A549 (cell line): ENCODE measurements around the gene NGEF. TPM values are rescaled to one million over a fixed set of nuclear protein-coding genes. Genes with fewer than 3 reads are reported as not detected.
A peak's percentile ranks its signal among the peaks of the same experiment; 100 is the strongest.

Experiments used
- ATAC-seq, 2 experiments: fragments of 200-7000 bp in 1 of 2; fragments of >200 bp in 1 of 2; cut with Nextera tagmentation in 1 of 2; cut with Tn5 transposase in 1 of 2; 3 replicates each; pipeline versions ENCODE4 v1.8.0 to v1.9.1; 2018 to 2020; ENCODE audit warnings: mild to moderate bottlenecking in 1 of 2, moderate library complexity in 1 of 2
- CTCF ChIA-PET: fragments of 300-600 bp; sonication (Branson Sonifier 250); formaldehyde crosslinking; extraction: SDS; loops from one replicate; lab custom pipeline; 2021; ENCODE audit warnings: antibody characterized with exemption, inconsistent platforms; lab: Yijun Ruan, JAX
- POLR2A ChIA-PET: fragments of 350-600 bp; formaldehyde crosslinking; extraction: SDS; loops from one replicate; lab custom pipeline; 2021; ENCODE audit warnings: antibody characterized with exemption, inconsistent platforms; lab: Yijun Ruan, JAX
- DNase-seq, 2 experiments: peaks; one replicate each; pipeline versions ENCODE4 v3.0.0 to v3.0.0-alpha.2; 2011 to 2016; ENCODE audit warnings: low read depth in 1 of 2, low spot score in 1 of 2
- FAIRE-seq: peaks from 2 replicates; lab custom pipeline; 2011; peaks lifted over from hg19 to GRCh38; lab: Jason Lieb, UNC
- H3K27ac ChIP-seq, 2 experiments: fragments of >200 bp; sonication (Bioruptor Twin); formaldehyde crosslinking; 3 replicates each; pipeline ENCODE4 v1.5.1; 2016 to 2017
- H3K4me1 ChIP-seq: fragments of >200 bp; sonication (Bioruptor Twin); formaldehyde crosslinking; 3 replicates; pipeline ENCODE4 v1.6.1; 2016
- H3K4me2 ChIP-seq: fragments of >200 bp; sonication (Bioruptor Twin); formaldehyde crosslinking; 3 replicates; pipeline ENCODE4 v1.6.1; 2016
- H3K4me3 ChIP-seq: fragments of >200 bp; sonication (Bioruptor Twin); formaldehyde crosslinking; 3 replicates; pipeline ENCODE4 v1.5.1; 2016
- H3K9me3 ChIP-seq: fragments of >200 bp; sonication (Bioruptor Twin); formaldehyde crosslinking; 3 replicates; pipeline ENCODE4 v1.6.1; 2016
- BHLHE40 ChIP-seq: IDR thresholded peaks from 2 replicates; pipeline ENCODE4 v1.6.1; 2012; ENCODE audit warnings: low read depth, low read length, inconsistent platforms
- CEBPB ChIP-seq, 2 experiments: fragments of >200 bp in 1 of 2; sonication (Bioruptor Twin) in 1 of 2; formaldehyde crosslinking in 1 of 2; IDR thresholded peaks; 2 replicates each; pipeline ENCODE4 v1.6.1; 2012 to 2016
- EHF ChIP-seq: fragments of 250-450 bp; sonication (Bioruptor Pico); IDR thresholded peaks from 2 replicates; pipeline ENCODE4 v1.5.0; 2020; ENCODE audit warnings: mild to moderate bottlenecking
- EP300 ChIP-seq, 2 experiments: fragments of >200 bp; sonication (Bioruptor Twin); formaldehyde crosslinking; IDR thresholded peaks; 2 replicates in 1 of 2; 3 replicates in 1 of 2; pipeline ENCODE4 v1.6.1; 2016 to 2017
- ESRRA ChIP-seq: fragments of 150-350 bp; IDR thresholded peaks from 2 replicates; pipeline ENCODE4 v1.6.1; 2014; ENCODE audit warnings: mild to moderate bottlenecking, low read length, borderline replicate concordance
- FOXS1 ChIP-seq: fragments of 250-450 bp; sonication (Bioruptor Pico); IDR thresholded peaks from 2 replicates; pipeline ENCODE4 v1.5.0; 2020; ENCODE audit warnings: mild to moderate bottlenecking, moderate library complexity
- GATA3 ChIP-seq: IDR thresholded peaks from 2 replicates; pipeline ENCODE4 v1.6.1; 2012; ENCODE audit warnings: borderline replicate concordance
- HEYL ChIP-seq: fragments of 250-450 bp; sonication (Bioruptor Pico); IDR thresholded peaks from 2 replicates; pipeline ENCODE4 v1.8.0; 2021; ENCODE audit warnings: mild to moderate bottlenecking, moderate library complexity
- HOXB5 ChIP-seq: fragments of 250-450 bp; sonication (Bioruptor Pico); IDR thresholded peaks from 2 replicates; pipeline ENCODE4 v1.5.0; 2020; ENCODE audit warnings: mild to moderate bottlenecking, moderate library complexity
- JUN ChIP-seq, 2 experiments: fragments of >200 bp; sonication (Bioruptor Twin); formaldehyde crosslinking; IDR thresholded peaks; 2 replicates in 1 of 2; 3 replicates in 1 of 2; pipeline ENCODE4 v1.6.1; 2016 to 2017
- KDM1A ChIP-seq: fragments of 200-600 bp; sonication (generic); IDR thresholded peaks from 2 replicates; pipeline ENCODE4 v1.6.1; 2016; ENCODE audit warnings: low read depth, mild to moderate bottlenecking
- MAZ ChIP-seq: fragments of 150-350 bp; IDR thresholded peaks from 2 replicates; pipeline ENCODE4 v1.6.1; 2014; ENCODE audit warnings: antibody characterized with exemption, low read depth, low read length, borderline replicate concordance
- MYC ChIP-seq: IDR thresholded peaks from 2 replicates; pipeline ENCODE4 v1.6.1; 2012; ENCODE audit warnings: mild to moderate bottlenecking, inconsistent platforms, low read length, improper control_type of control experiment, borderline replicate concordance
- POLR2A ChIP-seq: IDR thresholded peaks from 2 replicates; pipeline ENCODE4 v1.6.1; 2012; ENCODE audit warnings: mild to moderate bottlenecking, low read length
- RAD21 ChIP-seq, 2 experiments: fragments of >200 bp in 1 of 2; sonication (Bioruptor Twin) in 1 of 2; formaldehyde crosslinking in 1 of 2; IDR thresholded peaks in 1 of 2; conservative IDR thresholded peaks in 1 of 2; 2 replicates in 1 of 2; 3 replicates in 1 of 2; pipeline ENCODE4 v1.6.1; 2012 to 2018; ENCODE audit warnings: inconsistent platforms in 1 of 2
- RFX5 ChIP-seq: fragments of 450-650 bp; IDR thresholded peaks from 2 replicates; pipeline ENCODE4 v1.7.1; 2014; ENCODE audit warnings: antibody characterized with exemption, mild to moderate bottlenecking, moderate library complexity
- SMC3 ChIP-seq: fragments of >200 bp; sonication (Bioruptor Twin); formaldehyde crosslinking; IDR thresholded peaks from 3 replicates; pipeline ENCODE4 v1.6.1; 2018; ENCODE audit warnings: inconsistent platforms
- TP53 ChIP-seq: fragments of 250-450 bp; sonication (Bioruptor Pico); IDR thresholded peaks from 2 replicates; pipeline ENCODE4 v1.5.0; 2021; ENCODE audit warnings: mild to moderate bottlenecking, moderate library complexity
- ZNF302 ChIP-seq: fragments of 250-450 bp; sonication (Bioruptor Pico); IDR thresholded peaks from 2 replicates; pipeline ENCODE4 v1.9.0; 2021; ENCODE audit warnings: inconsistent platforms, mild to moderate bottlenecking, moderate library complexity
- ZSCAN20 ChIP-seq: fragments of 250-450 bp; sonication (Bioruptor Pico); IDR thresholded peaks from 2 replicates; pipeline ENCODE4 v1.8.0; 2022; ENCODE audit warnings: mild to moderate bottlenecking, moderate library complexity
- WGBS: methylation state at CpG from one replicate; pipeline ENCODE4 v1.1.6; 2017; ENCODE audit errors: missing lambda C conversion rate; 5-methylcytosine and 5-hydroxymethylcytosine counted together
- polyA plus RNA-seq, 4 experiments: library from polyadenylated mRNA; depleted of rRNA in 3 of 4; stranded (reverse); fragments of >200 nt; fragmentation: RNase III in 1 of 4; extraction: RNeasy Plus Mini Kit Qiagen cat#74134 plus additional on column Dnase treatment in 1 of 4; gene quantifications; 2 replicates in 3 of 4; 3 replicates in 1 of 4; pipeline ENCODE4 v1.2.3, GENCODE V29; 2011 to 2017
- TF ChIP-seq, protein P1 (sequence below): fragments of >200 bp; sonication (Bioruptor Twin); formaldehyde crosslinking; IDR thresholded peaks from 3 replicates; pipeline ENCODE4 v1.6.1; 2016
- TF ChIP-seq, protein P2 (sequence below): IDR thresholded peaks from 2 replicates; pipeline ENCODE4 v1.6.1; 2012
- TF ChIP-seq, protein P3 (sequence below): fragments of >200 bp; sonication (Bioruptor Twin); formaldehyde crosslinking; IDR thresholded peaks from 3 replicates; pipeline ENCODE4 v1.5.1; 2016
- TF ChIP-seq, protein P4 (sequence below): IDR thresholded peaks from 2 replicates; pipeline ENCODE4 v1.6.1; 2012

NGEF gene
- polyA plus RNA-seq, 2 of the 4 experiments (the other 2 are of a cell fraction), result 8.1 to 9.7 TPM

DNA sequence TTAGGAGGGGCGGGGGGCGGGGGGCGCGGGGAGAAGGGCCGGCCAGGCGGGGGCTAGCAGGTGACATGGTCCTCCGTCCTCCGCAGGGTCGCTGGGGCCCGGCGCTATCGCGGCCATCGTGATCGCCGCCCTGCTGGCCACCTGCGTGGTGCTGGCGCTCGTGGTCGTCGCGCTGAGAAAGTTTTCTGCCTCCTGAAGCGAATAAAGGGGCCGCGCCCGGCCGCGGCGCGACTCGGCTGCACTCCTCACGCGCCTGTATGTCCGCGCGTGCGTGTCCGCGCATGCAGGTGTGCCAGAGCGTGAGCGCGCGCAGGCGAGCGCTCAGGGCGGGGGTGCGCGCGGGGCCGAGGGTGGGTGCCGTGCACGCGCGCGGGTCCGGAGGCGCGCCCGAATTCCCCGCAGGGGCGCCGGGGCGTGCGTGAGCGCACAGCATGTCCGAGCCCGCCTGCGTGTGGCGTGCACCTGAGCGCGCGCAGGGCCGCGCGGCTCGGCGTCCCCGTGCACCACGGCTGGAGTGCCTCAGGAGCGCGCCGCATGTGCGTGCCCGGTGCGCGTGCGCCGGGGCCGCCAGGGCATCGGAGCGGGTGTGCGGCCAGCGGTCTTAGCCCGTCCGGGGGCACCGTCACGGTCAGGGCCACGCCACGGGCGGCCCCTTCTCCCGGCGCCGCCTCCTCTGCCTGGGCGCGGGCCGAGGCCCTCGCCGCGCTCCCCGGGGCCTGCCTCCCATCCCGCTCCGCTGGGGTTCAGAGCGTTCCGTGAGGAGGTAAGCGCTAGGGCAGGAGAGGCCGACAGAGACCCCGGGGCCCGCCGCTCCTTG, 136.7 kb downstream of the NGEF start:
- Histone ChIP-seq H3K9me3 (no peaks in the 10 kb centered on the region), H3K4me1 (peaks cover 55% of the 10 kb centered on the region), H3K4me2 (peak overlapping the region; percentile 96), H3K4me3 (peak overlapping the region; percentile 81), H3K27ac (peak overlapping the region; percentile 93 to 97)
- POLR2A ChIA-PET, result interaction anchor here (1.0 kb wide), 1 partner anchor 104 kb away, joined by 4 read pairs; no protein-coding TSS in a partner anchor
- no peak for FAIRE-seq
- DNase-seq, result peak; percentile 47 to 72
- WGBS, result 2% methylated on average over 35 of the region's 119 CpGs
- CTCF ChIA-PET, result interaction anchor here (1.0 to 2.4 kb wide), 7 partner anchors 9 to 378 kb away, joined by 3 to 15 read pairs (median 5); partner anchors contain the start of gene ATG16L1
- TF ChIP-seq CEBPB (IDR thresholded peaks at IDR 0.05), result no peak
- no peak for TF ChIP-seq HEYL (CRISPR knock-in tag)
- peak; percentile 43; the same call in 1 of the 2 replicates for TF ChIP-seq POLR2A
- 0 out of 2 replicates have a peak, but pooled peaks have one; percentile 59 for TF ChIP-seq EHF
- no peak for TF ChIP-seq MYC
- no peak for TF ChIP-seq SMC3
- peak; percentile 33; the same call in 1 of the 2 replicates for TF ChIP-seq TP53
- TF ChIP-seq HOXB5 (CRISPR knock-in tag), result peak; percentile 62; the same call in 1 of the 2 replicates
- TF ChIP-seq, protein P1, sequence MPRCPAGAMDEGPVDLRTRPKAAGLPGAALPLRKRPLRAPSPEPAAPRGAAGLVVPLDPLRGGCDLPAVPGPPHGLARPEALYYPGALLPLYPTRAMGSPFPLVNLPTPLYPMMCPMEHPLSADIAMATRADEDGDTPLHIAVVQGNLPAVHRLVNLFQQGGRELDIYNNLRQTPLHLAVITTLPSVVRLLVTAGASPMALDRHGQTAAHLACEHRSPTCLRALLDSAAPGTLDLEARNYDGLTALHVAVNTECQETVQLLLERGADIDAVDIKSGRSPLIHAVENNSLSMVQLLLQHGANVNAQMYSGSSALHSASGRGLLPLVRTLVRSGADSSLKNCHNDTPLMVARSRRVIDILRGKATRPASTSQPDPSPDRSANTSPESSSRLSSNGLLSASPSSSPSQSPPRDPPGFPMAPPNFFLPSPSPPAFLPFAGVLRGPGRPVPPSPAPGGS, result peak; percentile 58; the same call in 1 of the 3 replicates
- TF ChIP-seq FOXS1 (CRISPR knock-in tag), result 0 out of 2 replicates have a peak, but pooled peaks have one; percentile 20
- TF ChIP-seq, protein P2, sequence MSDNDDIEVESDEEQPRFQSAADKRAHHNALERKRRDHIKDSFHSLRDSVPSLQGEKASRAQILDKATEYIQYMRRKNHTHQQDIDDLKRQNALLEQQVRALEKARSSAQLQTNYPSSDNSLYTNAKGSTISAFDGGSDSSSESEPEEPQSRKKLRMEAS, result peak; percentile 66
- peak in 1 of 2 experiments; percentile 60; a peak in 1 of 5 replicates for TF ChIP-seq JUN (IDR thresholded peaks at IDR 0.05)
- TF ChIP-seq ZNF302 (CRISPR knock-in tag), result no peak
- TF ChIP-seq, protein P3, sequence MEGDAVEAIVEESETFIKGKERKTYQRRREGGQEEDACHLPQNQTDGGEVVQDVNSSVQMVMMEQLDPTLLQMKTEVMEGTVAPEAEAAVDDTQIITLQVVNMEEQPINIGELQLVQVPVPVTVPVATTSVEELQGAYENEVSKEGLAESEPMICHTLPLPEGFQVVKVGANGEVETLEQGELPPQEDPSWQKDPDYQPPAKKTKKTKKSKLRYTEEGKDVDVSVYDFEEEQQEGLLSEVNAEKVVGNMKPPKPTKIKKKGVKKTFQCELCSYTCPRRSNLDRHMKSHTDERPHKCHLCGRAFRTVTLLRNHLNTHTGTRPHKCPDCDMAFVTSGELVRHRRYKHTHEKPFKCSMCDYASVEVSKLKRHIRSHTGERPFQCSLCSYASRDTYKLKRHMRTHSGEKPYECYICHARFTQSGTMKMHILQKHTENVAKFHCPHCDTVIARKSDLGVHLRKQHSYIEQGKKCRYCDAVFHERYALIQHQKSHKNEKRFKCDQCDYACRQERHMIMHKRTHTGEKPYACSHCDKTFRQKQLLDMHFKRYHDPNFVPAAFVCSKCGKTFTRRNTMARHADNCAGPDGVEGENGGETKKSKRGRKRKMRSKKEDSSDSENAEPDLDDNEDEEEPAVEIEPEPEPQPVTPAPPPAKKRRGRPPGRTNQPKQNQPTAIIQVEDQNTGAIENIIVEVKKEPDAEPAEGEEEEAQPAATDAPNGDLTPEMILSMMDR, result 0 out of 3 replicates have a peak, but pooled peaks have one; percentile 18
- peak; percentile 57 to 67 for ATAC-seq

DNA sequence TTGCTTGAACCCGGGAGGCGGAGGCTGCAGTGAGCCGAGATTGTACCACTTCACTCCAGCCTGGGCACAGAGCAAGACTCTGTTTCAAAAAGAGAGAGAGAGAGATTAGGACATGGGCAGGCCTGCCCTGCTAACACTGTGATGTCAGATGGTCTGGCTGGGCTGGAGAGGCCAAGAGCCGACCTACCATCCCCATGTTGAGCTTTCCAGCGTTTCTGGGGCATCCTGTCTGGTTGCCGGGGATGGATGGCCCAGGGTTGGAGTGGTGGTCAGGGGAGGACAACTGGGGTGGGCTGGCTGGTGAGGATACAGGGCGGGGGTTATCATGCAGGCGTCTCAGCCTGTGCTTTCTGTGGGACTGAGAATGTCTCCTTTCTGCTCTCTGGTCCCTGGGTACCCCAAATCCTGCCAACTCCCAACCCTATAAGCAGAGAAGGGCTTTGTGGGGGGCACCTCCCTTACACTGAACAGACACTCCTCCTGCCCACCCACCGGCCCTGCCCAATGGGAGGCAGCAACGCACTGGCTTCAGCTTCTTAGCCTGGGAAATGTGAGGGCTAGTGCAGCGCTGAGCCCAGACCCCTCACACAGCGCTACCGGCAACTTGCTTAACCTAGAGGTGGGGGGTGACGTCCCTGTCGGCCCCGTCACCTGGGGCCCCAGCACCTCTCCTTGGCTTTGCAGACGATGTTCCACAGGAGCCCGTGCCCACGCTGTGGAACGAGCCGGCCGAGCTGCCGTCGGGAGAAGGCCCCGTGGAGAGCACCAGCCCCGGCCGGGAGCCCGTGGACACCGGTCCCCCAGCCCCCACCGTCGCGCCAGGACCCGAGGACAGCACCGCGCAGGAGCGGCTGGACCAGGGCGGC, 137.6 kb downstream of the NGEF start:
- H3K9me3 ChIP-seq, result no peaks in the 10 kb centered on the region
- DNase-seq (peak in 1 of 2 experiments; percentile 33), ATAC-seq (peak; percentile 31 to 50), FAIRE-seq (no peak)
- WGBS, result 49% methylated on average over 13 of the region's 37 CpGs
- H3K4me3 ChIP-seq, result peak overlapping the region; percentile 81
- no peak for TF ChIP-seq ESRRA
- TF ChIP-seq SMC3, result 0 out of 3 replicates have a peak, but pooled peaks have one; percentile 4
- peak in 1 of 2 experiments; percentile 19; a peak in 1 of 5 replicates for TF ChIP-seq RAD21 (conservative IDR thresholded peaks at IDR 0.05 in 1 of 2, IDR thresholded peaks at IDR 0.05 in 1 of 2)
- no peak for TF ChIP-seq EP300 (IDR thresholded peaks at IDR 0.05)
- TF ChIP-seq RFX5, result no peak
- no peak for TF ChIP-seq MYC
- TF ChIP-seq JUN (IDR thresholded peaks at IDR 0.05), result peak in 1 of 2 experiments; percentile 44; a peak in 1 of 5 replicates
- no peak for TF ChIP-seq BHLHE40
- TF ChIP-seq, protein P4, sequence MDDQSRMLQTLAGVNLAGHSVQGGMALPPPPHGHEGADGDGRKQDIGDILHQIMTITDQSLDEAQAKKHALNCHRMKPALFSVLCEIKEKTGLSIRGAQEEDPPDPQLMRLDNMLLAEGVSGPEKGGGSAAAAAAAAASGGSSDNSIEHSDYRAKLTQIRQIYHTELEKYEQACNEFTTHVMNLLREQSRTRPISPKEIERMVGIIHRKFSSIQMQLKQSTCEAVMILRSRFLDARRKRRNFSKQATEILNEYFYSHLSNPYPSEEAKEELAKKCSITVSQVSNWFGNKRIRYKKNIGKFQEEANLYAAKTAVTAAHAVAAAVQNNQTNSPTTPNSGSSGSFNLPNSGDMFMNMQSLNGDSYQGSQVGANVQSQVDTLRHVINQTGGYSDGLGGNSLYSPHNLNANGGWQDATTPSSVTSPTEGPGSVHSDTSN, result no peak
- no peak for TF ChIP-seq GATA3
- TF ChIP-seq POLR2A, result peak; percentile 41
- no peak for TF ChIP-seq CEBPB (IDR thresholded peaks at IDR 0.05)
- no peak for TF ChIP-seq MAZ
- no peak for TF ChIP-seq KDM1A
- TF ChIP-seq ZSCAN20 (CRISPR knock-in tag), result no peak
- peaks cover 50% of the 10 kb centered on the region for H3K4me1 ChIP-seq
- H3K4me2 ChIP-seq, result peak overlapping the region; percentile 96
- peak overlapping the region; percentile 93 to 97 for H3K27ac ChIP-seq
- CTCF ChIA-PET, result interaction anchor here (0.6 to 3.3 kb wide), 12 partner anchors 8 to 379 kb away, joined by 3 to 15 read pairs (median 5); partner anchors contain the start of genes ATG16L1 and INPP5D
- POLR2A ChIA-PET, result interaction anchor here (1.0 to 1.6 kb wide), 3 partner anchors 14 to 104 kb away, joined by 3 to 11 read pairs (median 4); no protein-coding TSS in a partner anchor
